HG02973 (cell line): ENCODE data around the gene IRAK1.

Experiments used
- ATAC-seq: cut with Tn5 transposase; IDR thresholded peaks from one replicate; pipeline ENCODE4 v1.9.1; 2021; ENCODE audit warnings: moderate library complexity; ENCODE audit not compliant: unreplicated experiment

Gene IRAK1

GRCh38 chrX:154021131-154021611, 1.5 kb upstream of the IRAK1 start:
- no peak for ATAC-seq

GRCh38 chrX:154020536-154021115, 924 bp upstream of the IRAK1 start:
- no peak for ATAC-seq

- ATAC-seq, result no peak
Observed at GRCh38 chrX:154019061-154019621, 561 bp downstream of the IRAK1 start.

GRCh38 chrX:154018518-154019060, 1.1 kb downstream of the IRAK1 start:
- ATAC-seq, result no peak

DNA sequence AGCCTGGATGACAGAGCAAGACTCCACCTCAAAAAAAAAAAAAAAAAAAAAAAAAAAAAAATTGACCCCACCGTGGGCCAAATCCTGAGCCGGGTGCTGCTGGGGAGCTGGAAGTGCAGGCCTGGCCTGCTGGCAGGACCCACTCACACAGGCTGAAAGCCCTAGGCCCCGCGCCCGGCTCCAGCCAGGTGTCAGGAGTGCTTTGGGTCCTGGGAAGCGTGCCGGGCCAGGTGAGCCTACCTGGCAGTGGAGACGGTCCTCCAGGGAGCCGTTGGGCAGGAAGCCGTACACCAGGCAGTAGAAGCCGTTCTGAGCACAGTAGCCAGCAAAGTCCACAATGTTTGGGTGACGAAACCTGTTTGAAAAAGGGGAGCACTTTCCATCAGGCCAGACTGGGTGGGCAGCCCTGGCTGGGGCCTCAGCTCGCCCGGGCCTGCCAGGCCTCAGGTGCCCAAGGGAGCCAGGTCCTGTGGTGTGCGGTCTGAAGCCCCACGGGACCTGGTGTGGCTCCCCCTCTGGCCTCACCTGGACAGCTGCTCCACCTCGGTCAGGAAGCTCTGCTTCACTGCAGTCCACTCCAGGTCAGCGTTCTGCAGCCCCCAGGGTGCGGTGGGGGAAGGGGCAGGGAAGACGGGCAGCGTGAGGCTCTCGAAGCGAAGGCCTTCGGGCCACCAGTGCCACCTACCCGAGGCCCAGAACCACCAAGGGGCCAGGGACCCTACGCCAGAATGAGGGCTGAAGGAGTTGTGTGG, 1.8 kb downstream of the IRAK1 start:
- ATAC-seq, result no peak

DNA sequence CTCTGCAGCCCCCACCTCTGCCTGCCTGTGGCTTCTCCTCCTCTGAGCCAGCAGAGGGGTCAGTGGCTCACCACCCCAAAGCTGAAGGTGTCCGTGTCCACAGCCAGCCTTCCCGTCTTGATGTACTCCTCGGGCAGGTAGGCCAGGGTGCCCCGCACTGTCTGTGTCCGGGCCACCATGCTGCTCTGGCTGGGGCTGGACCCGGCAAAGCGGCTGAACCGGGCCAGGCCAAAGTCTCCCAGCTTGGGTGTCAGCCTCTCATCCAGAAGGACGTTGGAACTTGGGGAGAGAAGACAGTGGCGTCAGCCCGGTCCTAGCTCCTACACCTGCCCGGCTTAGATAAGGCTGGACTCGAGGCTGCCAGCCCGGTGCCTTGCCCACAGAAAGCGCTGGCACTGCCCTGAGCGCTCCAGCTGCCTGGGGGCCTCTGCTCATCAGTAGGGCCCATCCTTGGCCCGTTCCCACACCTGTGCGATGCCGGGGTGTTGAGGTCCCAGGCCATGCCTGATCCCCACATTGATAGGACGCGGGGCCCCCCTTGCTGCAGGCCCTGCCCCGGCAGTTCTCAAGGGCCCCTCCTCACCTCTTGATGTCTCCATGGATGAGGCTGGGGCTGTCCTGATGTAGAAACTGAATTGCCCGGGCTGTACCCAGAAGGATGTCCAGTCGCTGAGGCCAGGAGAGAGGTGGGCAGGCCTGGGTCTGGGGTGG, 3.2 kb downstream of the IRAK1 start:
- no peak for ATAC-seq

GRCh38 chrX:154015581-154016264, 4.0 kb downstream of the IRAK1 start:
- ATAC-seq, result no peak

GRCh38 chrX:154014429-154015380, 5.0 kb downstream of the IRAK1 start:
- ATAC-seq, result no peak

GRCh38 chrX:154013614-154014360, 5.9 kb downstream of the IRAK1 start:
- no peak for ATAC-seq

DNA sequence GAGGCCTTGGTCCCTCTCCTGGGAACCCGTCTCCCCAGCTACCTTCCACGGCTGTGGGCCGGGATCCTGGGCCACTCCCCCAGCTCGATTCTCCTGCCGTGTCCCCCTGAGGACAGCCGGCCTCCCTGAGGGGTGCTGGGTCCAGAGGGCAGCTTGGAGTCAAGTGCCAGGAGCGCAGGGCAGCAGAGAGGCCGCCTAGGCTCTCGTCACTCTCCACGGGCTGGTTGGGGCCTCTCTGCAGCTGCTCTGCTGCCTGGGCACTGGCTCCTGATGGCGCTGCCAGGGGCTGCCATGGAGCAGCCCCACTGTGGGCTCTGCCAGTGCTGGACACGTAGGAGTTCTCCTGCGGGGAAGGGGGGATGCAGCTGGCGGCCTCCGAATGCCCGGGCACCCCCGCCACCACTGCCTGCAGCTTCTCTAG, 6.7 kb downstream of the IRAK1 start:
- no peak for ATAC-seq

GRCh38 chrX:154012336-154012991, 7.2 kb downstream of the IRAK1 start:
- no peak for ATAC-seq

DNA sequence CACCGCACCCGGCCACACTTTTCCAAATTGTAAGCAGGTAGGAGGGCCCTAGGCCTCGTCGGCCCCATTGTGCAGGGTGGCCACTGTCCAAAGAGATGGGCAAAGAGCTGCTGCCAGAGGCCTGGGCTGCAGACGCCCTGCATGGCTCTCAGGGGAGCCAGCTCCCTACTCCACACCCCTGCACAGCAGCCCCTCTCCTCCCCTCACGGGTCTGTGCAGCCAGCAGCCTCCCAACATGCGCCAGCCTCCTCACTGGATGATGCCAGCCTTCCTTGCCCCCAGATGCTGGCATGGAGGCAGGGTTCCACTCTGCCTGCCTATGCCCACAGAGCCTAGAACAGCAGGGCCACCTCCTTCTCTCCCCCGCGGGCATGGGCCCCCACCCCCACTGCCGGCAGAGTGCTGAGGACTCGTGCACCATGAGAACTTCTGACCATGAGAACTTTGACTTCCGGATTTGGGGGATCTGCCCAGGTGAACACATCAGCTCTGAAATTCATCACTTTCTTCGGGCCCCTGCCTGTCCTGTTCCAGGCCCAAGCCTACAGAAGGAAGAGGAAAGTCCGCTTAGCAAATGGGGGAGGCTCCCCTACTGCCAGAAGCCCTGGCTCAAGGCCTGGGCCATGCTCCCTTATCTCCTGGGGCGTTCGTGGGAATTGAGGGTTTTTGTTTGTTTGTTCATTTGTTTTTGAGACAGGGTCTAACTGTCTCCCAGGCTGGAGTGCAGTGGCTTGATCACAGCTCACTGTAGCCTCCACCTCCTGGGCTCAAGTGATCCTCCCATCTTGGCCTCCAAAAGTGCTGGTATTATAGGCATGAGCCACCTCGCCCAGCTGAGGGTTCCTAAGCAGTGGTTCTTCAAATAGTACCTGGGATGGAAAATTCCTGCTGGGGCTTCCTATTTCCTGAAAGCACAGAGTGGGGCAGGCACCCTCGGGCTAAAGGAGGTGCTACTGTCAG, 8.0 kb downstream of the IRAK1 start:
- no peak for ATAC-seq

DNA sequence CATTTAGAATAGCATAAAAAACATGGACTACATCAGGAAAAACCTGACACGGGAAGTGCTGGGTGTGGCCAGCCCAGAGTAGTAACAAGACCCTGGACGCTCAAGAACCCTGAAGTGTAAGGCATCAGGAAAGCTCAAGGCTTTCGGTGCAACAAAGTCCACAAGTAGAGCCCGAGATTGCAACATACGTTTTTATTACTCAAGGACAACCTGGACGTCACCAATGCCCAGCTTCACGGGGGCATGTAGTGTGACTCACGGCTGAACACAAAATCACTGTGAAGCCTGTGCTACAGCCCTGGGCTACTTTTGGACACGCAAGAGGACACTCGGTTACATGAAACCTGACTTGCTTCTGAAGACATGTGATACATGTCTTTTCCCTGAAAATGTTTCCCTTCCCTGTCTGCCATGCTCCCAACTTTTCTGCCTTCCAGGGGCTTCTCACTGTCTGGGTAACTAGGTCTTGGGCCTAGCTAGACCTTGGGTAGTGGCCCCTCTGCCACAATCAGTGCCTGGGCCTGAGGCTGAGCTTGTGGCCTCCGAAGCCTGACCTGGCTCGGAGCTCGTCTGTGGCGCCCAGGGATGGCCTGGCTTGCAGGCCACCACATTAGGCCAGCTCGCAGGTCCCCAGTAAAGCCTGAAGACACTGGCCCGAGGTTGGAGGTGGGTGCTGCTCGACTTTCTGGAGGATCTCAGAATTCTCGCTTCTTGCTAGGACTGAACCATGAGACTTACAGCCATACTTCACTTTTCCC, 9.2 kb downstream of the IRAK1 start:
- ATAC-seq, result no peak

- no peak for ATAC-seq
Observed at GRCh38 chrX:154008521-154008920, 11.2 kb downstream of the IRAK1 start.

DNA sequence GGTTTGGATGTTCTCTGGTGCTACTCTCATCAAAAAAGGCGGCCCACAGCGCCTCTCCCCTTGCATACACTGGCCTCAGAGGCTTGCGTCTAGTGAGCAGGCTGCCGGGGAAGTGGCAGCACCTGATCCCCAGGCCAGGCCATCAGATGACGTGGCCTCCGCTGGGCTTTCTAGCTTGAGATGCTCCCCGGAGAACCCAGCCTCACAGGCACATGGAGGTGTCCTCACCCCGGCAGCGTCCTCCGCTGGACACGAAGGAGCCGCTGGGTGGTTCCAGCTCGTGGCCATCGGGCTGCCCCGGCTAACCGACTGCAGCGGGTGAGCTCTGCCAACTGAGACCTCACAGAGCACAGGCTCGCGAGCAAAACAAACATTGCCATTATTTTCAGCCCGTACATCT, 12.8 kb downstream of the IRAK1 start:
- no peak for ATAC-seq

- ATAC-seq, result no peak
Observed at GRCh38 chrX:154004315-154004714, 15.4 kb downstream of the IRAK1 start.
